GM21381 (cell line): ENCODE data around the gene DSCAML1.
A peak's percentile ranks its signal among the peaks of the same experiment; 100 is the strongest.

Experiments
- ATAC-seq: cut with Tn5 transposase; IDR thresholded peaks from one replicate; pipeline ENCODE4 v1.9.1; 2021; ENCODE audit warnings: mild to moderate bottlenecking, moderate library complexity; ENCODE audit not compliant: unreplicated experiment

DSCAML1 gene

DNA sequence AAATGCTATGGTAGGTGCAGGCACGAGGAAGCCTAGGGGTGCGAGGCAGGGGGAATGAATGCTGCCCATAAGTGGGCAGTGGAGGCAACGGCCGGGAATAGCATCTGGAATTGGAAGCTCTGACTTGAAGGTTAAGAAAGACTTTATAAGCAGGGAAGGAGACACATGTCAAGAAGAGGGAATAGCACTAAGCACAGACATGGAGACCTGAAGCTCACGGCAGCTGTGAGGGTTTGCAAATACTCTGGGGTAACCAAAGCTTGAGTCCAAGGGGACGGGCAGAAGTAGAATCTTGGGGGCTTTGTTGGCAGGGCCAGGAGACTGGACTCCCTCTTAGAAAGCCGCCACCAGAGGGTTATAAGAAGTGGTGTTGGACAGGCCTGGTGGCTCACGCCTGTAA is 356.8 kb downstream of the DSCAML1 start:
- ATAC-seq = no peak

DNA sequence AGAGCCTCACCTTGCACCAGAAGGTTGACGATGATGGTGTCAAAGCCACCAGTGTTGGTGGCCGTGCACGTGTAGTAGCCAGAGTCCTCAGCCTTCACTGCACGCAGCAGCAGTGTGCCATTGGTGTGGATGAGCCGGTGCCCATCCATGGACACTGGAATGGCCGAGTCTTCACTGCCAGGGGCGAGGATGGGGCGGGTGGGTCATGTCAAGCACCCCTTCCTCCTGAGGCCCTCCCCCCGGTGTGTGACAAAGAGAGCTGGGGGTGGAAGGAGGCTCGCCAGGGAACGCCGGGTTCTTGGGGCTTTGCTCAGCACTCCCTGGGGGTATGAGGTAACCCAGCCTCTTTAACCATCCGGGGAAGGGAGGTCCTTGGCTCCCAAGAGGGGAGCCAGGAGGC is 357.8 kb downstream of the DSCAML1 start:
- no peak for ATAC-seq

DNA sequence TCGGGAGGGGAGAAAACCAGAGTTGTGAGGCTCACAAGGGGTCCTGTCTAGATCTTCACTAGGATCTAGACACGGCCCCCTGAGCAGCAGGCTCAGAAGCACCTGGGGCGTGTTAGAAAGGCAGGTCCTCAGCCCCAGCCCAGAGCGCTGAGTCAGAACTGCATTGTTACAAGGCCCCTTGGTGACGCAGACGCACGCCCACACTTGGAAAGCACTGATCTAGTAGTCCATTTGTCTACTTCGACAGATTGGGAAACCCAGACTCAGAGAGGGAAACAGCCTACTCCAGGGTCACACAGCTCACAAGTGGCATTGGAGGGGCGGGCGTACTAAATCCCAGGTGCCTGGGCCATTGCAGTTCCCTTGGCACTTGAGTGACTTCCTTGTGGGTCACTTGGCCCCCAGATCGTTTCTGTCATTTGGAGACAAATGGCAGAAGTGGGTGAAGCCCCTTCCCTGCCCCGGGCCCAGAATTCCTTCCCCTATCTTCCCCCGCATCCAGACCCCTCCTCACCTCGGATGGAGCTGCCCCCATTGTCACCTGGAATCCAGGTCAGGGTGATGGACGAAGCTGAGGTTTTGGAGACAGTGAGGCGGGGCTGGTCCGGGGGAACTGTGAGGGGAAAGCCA is 358.5 kb downstream of the DSCAML1 start:
- no peak for ATAC-seq

- ATAC-seq = no peak
These were observed 359.3 kb downstream of the DSCAML1 start for GRCh38 chr11:117437791-117438130.

DNA sequence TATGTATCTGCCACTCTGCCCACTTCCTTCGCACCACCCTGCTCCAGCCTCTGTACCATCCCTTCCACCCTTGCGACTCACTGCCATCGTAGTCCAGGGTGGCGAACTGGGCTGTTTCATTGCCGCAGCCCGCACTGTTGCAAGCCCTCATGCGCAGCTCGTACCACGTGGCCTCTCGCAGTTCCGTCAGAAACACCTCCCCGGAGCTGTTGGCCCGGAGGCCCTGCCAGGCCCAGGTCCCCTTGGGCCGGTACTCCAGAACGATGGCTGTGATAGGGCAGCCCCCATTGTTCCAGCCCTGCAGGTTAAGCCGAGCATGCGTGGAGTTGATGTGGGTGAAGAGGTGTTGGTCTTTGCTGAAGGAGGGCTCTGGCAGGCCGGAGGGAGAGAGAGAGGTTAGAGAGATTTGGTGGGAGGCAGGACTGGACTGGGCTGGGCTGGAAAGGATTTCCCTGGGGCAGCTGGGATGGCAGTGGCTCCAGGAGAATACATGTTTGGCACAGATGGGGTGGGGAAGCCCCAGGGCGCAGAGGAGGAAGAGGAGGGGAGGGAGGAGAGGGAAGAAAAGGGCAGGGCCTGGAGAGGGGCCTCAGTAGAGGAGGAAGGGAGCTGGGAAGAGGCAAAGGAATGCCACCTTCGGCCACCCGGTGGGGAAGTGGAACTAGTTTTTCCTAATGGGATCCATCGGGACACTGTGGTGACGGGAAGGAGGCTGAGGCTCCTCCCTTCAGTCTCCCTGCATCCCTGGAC is 359.8 kb downstream of the DSCAML1 start:
- no peak for ATAC-seq

- peak; percentile 58 for ATAC-seq
These were observed 361.7 kb downstream of the DSCAML1 start for GRCh38 chr11:117435326-117435725.

DNA sequence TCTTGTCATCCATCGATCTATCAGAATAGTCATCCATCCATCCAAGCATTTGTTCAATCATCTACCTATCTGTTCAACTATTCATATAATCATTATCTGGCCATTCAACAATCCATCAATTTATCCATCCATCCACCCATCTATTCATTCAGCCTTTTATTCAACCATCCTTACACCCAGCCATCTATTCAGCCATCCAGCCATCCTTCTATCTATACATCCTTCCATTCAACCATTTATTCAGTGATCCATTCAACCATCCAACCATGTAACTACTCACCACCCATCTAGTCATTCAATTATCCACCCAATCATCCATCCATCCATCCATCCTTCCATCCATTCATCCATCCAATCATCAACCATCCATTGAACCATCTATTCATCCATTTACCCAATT is 362.5 kb downstream of the DSCAML1 start:
- no peak for ATAC-seq

- ATAC-seq = no peak
These were observed 363.3 kb downstream of the DSCAML1 start for GRCh38 chr11:117433717-117434116.

- ATAC-seq = no peak
These were observed 365.6 kb downstream of the DSCAML1 start for GRCh38 chr11:117431436-117431835.

DNA sequence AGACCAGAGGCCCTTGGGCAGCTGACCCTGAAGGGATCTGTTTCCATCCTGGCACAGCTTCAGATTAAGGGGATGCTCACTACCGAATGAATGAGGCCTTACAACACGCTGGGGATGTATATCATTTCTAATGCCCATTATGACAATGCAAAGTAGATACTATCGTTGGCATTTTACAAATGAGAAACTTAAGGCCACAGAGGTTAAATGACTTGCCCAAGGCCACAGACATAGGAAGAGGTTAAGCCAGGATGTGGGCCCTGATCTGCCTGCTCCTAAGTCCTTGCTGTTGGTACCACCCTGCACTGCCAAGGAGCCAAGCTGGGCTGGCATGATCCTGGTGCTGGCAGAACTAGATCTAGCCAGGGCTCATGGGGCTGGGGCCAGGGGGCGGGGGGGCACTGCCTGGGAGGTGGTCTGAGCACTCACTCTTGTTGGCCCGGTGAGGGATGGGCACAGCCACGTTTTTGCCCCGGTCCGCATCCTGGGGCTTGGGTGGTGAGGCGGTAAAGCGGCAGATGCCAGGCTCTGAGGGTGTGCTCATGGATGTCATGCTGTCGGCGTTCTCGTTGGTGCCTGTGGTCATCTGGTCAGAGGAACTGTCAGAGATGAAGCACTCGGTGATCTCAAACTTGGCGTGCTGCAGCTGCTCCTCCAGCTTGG is 366.6 kb downstream of the DSCAML1 start:
- ATAC-seq = no peak

GRCh38 chr11:117428856-117429229 is 368.2 kb downstream of the DSCAML1 start:
- ATAC-seq = no peak

GRCh38 chr11:117428186-117428855 is 368.7 kb downstream of the DSCAML1 start:
- no peak for ATAC-seq

DNA sequence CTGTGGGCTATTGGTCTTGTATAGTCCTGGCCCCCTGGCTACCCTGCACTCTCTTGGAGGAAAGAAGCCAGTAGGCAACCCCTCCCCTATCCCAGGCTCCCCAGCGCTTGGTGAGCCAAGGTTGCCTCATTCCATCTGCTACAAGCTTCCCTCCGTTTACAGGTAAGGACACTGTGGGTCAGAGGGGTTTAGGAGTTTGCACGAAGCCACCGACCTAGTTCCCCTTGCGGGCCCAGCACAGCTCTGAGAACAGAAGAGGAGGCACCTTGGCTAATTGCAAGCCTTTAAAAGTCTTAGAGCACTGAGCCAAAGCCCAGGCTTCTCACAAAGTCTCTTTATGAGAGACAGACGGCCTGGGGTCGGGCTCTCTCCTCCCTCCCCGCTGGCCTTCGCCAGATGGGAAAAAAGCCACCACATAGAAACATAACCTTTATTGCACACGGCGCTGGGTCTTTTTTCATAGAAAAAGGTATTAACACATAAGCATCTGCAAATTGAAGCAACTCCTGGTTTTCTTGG is 369.6 kb downstream of the DSCAML1 start:
- ATAC-seq = no peak

DNA sequence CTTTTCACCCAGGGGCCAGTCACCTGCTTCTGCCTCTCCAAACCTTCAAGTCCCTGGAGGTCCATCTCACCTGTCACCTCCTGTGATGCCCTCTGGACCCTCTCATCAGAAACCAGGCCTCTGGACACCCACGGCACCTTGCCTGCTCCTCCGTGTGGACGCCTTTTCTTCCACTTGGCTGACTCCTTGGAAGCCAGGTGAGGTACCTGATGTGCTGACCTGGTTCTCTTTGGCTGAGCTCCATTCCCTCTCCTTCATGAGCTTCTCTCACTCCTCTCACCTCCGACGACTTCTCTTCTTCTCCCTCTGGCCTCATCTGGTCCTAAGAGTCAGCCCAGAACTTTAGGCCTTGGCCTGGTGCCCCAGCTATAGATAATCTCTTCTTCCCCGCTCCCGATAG is 370.1 kb downstream of the DSCAML1 start:
- no peak for ATAC-seq

- no peak for ATAC-seq
These were observed 370.7 kb downstream of the DSCAML1 start for GRCh38 chr11:117426297-117426685.

DNA sequence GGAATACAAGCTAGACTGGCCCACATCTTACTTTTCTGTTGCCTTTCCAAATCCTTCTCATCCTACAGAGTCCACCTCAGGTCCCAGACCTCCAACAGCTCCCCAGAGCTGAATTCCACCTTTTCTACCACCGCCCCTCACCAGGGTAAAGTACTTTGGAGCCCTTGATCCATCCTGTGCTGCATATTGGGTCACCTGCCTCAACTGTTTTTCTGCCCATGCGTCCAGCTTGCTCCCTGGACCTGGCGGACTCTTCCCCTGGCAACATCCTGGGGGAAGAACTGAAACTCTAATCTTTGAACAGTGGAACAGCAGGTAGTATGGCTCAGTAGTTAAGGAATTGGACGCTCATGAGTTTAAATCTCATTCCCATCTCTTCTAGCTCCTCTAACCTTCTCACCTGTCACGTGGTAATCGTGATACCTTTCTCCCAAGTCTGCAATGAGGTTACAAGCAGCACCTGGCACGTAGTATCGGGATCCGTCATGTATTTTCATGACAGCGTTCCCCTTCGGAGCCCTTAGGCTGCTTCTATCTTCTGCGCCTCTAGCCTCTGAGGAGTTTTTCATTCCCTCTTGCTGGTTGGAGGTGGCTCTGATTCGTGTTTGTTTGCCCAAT is 371.2 kb downstream of the DSCAML1 start:
- no peak for ATAC-seq

DNA sequence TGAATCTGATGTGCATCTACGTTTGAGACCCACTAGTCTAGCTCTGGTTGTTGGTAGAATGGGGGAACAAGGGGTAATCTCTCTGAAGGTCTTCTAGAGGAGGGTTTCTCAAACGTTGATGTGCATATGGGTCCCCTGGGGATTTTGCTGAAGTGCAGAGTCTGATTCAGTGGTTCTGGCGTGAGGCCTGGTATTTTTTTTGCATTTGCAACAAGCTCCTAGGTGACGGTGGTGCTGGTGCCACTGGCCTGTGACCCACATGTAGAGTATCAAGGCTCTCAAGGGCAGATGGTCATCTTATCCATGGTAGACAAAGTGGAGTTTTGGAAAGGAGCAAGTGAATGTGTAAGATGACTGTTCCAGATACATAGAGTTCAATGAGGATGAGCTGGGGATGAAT is 372.2 kb downstream of the DSCAML1 start:
- no peak for ATAC-seq

- ATAC-seq = no peak
These were observed 373.9 kb downstream of the DSCAML1 start for GRCh38 chr11:117423046-117423575.

DNA sequence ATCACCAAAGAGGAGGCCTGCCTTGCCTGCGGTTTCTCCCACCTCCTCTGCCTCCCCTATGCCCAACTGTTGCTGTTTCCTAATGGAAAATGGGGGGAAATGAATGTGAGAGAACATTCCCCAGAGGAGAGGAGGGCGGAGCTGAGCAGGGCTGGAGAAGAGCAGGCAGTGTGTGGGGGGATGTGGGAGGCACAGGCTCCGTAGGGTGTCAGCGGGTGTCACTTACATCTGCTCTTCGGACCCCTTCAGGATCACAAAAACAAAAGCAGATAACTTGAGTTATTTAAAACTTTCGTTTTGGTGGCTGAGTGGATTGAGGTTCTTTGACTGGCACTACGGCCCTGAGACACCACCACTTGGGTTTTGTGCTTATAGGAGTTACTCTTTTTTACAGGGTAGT is 375.5 kb downstream of the DSCAML1 start:
- ATAC-seq = no peak

DNA sequence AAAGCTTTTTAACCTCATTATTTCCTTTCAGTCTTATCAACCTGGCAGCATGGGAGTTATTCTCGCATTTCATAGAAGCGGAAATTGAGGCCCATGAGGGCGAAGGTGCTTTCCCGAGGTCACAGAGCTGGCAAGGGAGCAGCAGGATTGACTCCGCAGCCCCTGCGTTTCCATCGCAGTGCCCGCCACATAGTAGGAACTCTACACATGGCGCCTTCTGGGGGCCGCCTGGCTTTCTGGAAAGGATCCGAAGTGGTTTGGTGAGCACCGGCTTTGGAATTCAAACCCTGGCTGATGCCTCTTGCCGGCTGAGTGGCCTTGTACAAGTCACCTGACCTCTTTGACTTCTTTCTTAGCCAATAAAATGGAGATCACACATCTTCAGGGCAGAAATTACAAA is 376.0 kb downstream of the DSCAML1 start:
- ATAC-seq = no peak

- ATAC-seq = no peak
These were observed 376.4 kb downstream of the DSCAML1 start for GRCh38 chr11:117420598-117420997.
